ENCODE data around the gene ARL4A.
"Not testable (repeated sequence)": the region's sequence is repeated elsewhere in the genome, so short reads cannot be mapped to it uniquely, and the experiment has no call there.

ARL4A gene

DNA sequence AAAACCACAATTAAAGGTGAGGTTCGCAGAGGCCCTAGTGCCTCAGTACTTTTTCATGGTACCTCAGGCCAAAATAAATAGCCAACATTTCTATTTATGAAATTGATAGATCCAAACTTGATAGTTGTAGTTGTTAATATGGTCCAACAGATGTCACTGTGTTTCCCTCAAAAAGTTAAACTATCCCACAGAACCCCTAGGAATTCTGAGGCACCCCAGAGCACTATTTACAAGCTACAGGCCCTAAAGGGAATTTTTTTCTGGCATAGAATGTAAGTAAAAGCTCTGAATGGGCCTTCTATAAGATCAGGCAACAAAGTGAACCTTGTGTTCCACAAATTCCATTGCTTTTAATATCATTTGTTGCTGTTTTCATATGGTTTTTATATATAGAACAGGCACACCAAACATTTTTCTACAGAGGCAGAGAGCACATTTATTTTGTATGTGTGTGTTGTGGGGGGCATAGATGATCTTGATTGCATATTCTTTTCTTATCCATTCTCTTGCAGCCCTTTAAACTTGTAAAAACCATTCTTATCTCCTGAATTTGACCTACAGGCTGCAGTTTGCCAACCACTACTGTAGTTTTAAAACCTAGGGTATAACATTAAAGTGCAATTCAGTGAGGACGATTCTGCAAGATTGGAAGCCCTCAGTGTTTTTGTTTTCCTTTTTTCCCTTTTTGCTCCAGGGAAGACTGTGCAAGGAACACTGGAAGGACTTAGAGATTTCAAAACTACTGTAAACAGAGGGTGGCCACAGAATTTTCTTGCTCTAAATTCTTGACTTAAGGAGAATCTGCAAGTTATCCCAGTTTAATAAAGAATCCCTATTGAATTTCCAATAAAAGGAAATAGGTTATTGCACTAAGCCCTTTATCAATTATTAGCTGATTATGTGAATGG lies 3.5 kb upstream of the ARL4A start:
- Histone ChIP-seq H3K4me3 (ENCODE audit: low read depth, low read length) (no peak overlapping the region), H3K27me3 (ENCODE audit: insufficient read depth, low read depth, severe bottlenecking) (no peaks in the 10 kb centered on the region), H3K36me3 (peaks cover 4% of the 10 kb centered on the region; the same call in 1 of the 2 replicates), H3K27ac (no peak overlapping the region), H3K9me3 (ENCODE audit: severe bottlenecking) (no peaks in the 10 kb centered on the region)
- TF ChIP-seq, protein P1, sequence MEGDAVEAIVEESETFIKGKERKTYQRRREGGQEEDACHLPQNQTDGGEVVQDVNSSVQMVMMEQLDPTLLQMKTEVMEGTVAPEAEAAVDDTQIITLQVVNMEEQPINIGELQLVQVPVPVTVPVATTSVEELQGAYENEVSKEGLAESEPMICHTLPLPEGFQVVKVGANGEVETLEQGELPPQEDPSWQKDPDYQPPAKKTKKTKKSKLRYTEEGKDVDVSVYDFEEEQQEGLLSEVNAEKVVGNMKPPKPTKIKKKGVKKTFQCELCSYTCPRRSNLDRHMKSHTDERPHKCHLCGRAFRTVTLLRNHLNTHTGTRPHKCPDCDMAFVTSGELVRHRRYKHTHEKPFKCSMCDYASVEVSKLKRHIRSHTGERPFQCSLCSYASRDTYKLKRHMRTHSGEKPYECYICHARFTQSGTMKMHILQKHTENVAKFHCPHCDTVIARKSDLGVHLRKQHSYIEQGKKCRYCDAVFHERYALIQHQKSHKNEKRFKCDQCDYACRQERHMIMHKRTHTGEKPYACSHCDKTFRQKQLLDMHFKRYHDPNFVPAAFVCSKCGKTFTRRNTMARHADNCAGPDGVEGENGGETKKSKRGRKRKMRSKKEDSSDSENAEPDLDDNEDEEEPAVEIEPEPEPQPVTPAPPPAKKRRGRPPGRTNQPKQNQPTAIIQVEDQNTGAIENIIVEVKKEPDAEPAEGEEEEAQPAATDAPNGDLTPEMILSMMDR (IDR thresholded peaks at IDR 0.05; ENCODE audit: low read depth, low read length), result no peak
- no peak for DNase-seq

DNA sequence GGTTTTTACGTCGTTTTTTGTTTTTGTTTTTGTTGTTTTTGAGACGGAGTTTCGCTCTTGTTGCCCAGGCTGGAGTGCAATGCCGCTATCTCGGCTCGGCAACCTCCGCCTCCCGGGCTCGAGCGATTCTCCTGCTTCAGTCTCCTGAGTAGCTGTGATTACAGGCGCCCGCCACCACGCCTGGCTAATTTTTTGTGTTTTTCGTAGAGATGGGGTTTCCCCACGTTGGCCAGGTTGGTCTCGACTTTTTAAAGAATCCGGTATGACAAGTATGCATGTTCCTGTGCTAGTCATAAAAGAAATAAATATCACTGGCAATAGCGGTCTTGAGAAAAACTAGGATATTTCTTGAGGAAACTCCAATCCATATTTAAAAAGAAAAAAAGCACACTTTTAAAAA lies 2.7 kb upstream of the ARL4A start:
- H3K9me3 ChIP-seq (ENCODE audit: severe bottlenecking), result no peaks in the 10 kb centered on the region
- H3K27ac ChIP-seq, result no peak overlapping the region
- no peak overlapping the region for H3K4me3 ChIP-seq (ENCODE audit: low read depth, low read length)
- H3K36me3 ChIP-seq, result peaks cover 4% of the 10 kb centered on the region; the same call in 1 of the 2 replicates
- DNase-seq, result no peak
- H3K27me3 ChIP-seq (ENCODE audit: insufficient read depth, low read depth, severe bottlenecking), result no peaks in the 10 kb centered on the region
- TF ChIP-seq, protein P1 (IDR thresholded peaks at IDR 0.05; ENCODE audit: low read depth, low read length), result no peak

DNA sequence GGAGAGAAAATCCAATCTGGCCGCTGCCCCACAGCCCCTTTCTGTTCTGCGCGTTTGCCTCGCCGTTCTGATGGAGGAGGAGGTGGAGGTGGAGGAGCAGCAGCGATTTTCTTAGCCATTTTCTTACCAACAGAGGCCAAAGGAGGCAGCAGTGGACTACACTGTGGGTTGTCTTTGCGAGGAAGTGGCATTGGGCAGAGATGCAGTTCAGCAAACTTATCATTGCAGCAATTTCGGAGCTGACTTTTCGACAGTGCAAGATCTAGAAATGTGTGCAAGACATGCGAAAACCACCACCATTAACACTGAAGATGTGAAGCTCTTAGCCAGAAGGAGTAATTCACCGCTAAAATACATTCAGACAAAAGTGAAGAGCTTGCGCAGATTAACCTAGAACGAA lies 1.9 kb upstream of the ARL4A start:
- peak overlapping the region; percentile 95 for H3K4me3 ChIP-seq (ENCODE audit: low read depth, low read length)
- DNase-seq, result peak; percentile 66
- H3K27me3 ChIP-seq (ENCODE audit: insufficient read depth, low read depth, severe bottlenecking), result no peaks in the 10 kb centered on the region
- peaks cover 4% of the 10 kb centered on the region; the same call in 1 of the 2 replicates for H3K36me3 ChIP-seq
- no peak overlapping the region for H3K27ac ChIP-seq
- no peaks in the 10 kb centered on the region for H3K9me3 ChIP-seq (ENCODE audit: severe bottlenecking)
- TF ChIP-seq, protein P1 (IDR thresholded peaks at IDR 0.05; ENCODE audit: low read depth, low read length), result peak; percentile 71

DNA sequence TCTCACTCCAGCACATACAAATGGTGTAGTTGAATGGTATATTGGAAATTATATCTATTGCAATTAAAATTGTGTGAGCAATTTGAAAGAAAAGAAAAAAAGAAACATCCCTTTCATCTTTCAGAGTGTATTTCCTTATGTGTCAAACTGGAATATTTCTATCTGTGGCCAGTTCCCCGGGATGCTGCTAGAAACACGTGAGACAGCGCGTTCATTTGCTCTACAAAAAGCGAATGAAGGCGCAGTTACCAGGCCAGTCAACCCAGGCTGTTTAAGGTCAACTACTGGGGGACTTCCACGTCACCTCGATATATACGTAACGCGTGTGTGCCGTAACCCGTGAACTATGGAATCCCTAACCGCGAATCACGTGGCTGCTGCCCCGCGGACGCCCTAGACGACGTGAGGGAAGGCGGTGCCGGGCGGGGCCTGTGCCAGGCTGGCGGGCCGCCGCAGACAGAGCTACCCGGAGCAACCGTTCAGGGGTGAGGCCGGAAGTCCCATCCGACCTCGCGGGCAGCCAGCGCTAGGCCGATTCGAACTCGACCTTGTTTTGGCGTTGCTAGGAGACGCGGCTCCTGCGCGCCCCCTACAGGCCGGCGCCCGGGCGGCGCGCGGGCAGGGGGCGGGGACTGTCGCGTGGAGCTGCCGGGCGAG lies 1.1 kb upstream of the ARL4A start:
- TF ChIP-seq, protein P1 (IDR thresholded peaks at IDR 0.05; ENCODE audit: low read depth, low read length), result peak; percentile 86
- DNase-seq, result peak; percentile 94
- no peaks in the 10 kb centered on the region for H3K9me3 ChIP-seq (ENCODE audit: severe bottlenecking)
- H3K4me3 ChIP-seq (ENCODE audit: low read depth, low read length), result peak overlapping the region; percentile 95
- H3K36me3 ChIP-seq, result peaks cover 4% of the 10 kb centered on the region; the same call in 1 of the 2 replicates
- H3K27me3 ChIP-seq (ENCODE audit: insufficient read depth, low read depth, severe bottlenecking), result no peaks in the 10 kb centered on the region
- H3K27ac ChIP-seq, result peak overlapping the region; percentile 89

DNA sequence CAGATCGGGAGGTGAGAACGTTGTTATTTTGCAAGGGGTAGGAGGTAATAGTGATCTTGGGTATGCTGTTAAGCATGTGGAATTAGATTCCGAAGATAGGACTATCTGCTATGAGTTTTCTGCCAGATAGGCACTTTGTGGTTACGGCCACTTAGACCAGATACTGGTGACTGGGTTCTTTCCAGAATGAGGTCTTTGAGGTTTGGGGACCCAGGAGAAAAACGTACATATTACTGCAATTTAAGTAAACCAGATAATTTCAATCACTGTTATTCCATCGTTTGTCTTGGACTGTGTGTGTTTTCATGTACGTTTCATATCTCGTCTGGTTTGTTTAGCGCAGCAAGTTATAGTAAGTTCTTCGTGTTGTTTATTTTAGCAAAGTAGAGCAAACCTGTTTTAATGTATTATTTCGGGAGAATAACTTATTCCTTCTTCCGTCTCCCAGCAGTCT lies 312 bp downstream of the ARL4A start:
- H3K4me3 ChIP-seq (ENCODE audit: low read depth, low read length), result peak overlapping the region; percentile 95
- peaks cover 4% of the 10 kb centered on the region; the same call in 1 of the 2 replicates for H3K36me3 ChIP-seq
- DNase-seq, result no peak
- TF ChIP-seq, protein P1 (IDR thresholded peaks at IDR 0.05; ENCODE audit: low read depth, low read length), result no peak
- no peaks in the 10 kb centered on the region for H3K9me3 ChIP-seq (ENCODE audit: severe bottlenecking)
- no peaks in the 10 kb centered on the region for H3K27me3 ChIP-seq (ENCODE audit: insufficient read depth, low read depth, severe bottlenecking)
- peak overlapping the region; percentile 43 for H3K27ac ChIP-seq

DNA sequence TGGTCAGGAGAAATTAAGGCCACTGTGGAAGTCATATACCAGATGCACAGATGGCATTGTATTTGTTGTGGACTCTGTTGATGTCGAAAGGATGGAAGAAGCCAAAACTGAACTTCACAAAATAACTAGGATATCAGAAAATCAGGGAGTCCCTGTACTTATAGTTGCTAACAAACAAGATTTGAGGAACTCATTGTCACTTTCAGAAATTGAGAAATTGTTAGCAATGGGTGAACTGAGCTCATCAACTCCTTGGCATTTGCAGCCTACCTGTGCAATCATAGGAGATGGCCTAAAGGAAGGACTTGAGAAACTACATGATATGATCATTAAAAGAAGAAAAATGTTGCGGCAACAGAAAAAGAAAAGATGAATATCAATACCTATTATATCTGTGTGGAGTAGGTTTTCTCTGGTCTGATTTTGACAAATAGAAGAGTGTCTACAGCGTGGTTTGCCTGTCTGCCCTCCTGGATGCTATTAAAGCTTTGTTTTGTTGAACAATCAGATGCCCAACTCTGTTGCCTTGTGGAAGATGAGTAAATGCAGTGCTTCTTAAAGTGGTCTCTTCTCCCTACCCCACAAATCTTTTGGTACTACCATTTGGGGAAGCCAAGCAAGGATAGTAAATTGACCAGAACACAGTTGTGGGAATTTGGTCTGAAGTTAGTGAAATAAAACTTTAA lies 1.2 kb downstream of the ARL4A start:
- H3K4me3 ChIP-seq (ENCODE audit: low read depth, low read length); H3K27me3 ChIP-seq (ENCODE audit: insufficient read depth, low read depth, severe bottlenecking); DNase-seq; H3K36me3 ChIP-seq; H3K9me3 ChIP-seq (ENCODE audit: severe bottlenecking); H3K27ac ChIP-seq: not testable (repeated sequence)
